HL-60 (cell line): ENCODE measurements around the gene CCDC38.

Experiments
- DNase-seq, 2 experiments: peaks; one replicate each; pipeline ENCODE4 v3.0.0-alpha.2; 2010 to 2020; ENCODE audit warnings: low read depth in 1 of 2, low spot score in 1 of 2
- H3K27ac ChIP-seq: fragments of 250-450 bp; sonication (Bioruptor Pico); replicated peaks from 2 replicates; pipeline ENCODE4 v1.5.1; 2020; ENCODE audit warnings: mild to moderate bottlenecking, moderate library complexity
- H3K27me3 ChIP-seq: fragments of 250-450 bp; sonication (Bioruptor Pico); 2 replicates; pipeline ENCODE4 v1.5.1; 2021; ENCODE audit warnings: mild to moderate bottlenecking, moderate library complexity; ENCODE audit not compliant: insufficient read depth, poor library complexity, severe bottlenecking
- H3K4me3 ChIP-seq: replicated peaks from 2 replicates; pipeline ENCODE4 v1.5.1; 2011; ENCODE audit warnings: mild to moderate bottlenecking, control low read depth, low read length; ENCODE audit not compliant: insufficient read depth
- CTCF ChIP-seq: IDR thresholded peaks from one replicate; pipeline ENCODE4 v1.5.1; 2011; ENCODE audit warnings: low read length, control low read depth, inconsistent platforms; ENCODE audit not compliant: insufficient read depth
- GABPA ChIP-seq: IDR thresholded peaks from 2 replicates; pipeline ENCODE4 v1.6.1; 2012; ENCODE audit warnings: low read depth
- POLR2AphosphoS5 ChIP-seq: IDR thresholded peaks from 2 replicates; pipeline ENCODE4 v1.6.1; 2012; ENCODE audit warnings: low read depth
- SPI1 ChIP-seq: IDR thresholded peaks from 2 replicates; pipeline ENCODE4 v1.6.1; 2012; ENCODE audit warnings: low read depth, mild to moderate bottlenecking, borderline replicate concordance
- TF ChIP-seq, protein P1 (sequence below): IDR thresholded peaks from 2 replicates; pipeline ENCODE4 v1.6.1; 2012; ENCODE audit warnings: low read depth; ENCODE audit not compliant: insufficient replicate concordance

The CCDC38 gene

GRCh38 chr12:95988506-95989275, 46.3 kb upstream of the CCDC38 start:
- Histone ChIP-seq H3K4me3 (no peak overlapping the region), H3K27ac (no peak overlapping the region), H3K27me3 (no peaks in the 10 kb centered on the region)
- TF ChIP-seq SPI1: no peak
- TF ChIP-seq, protein P1, sequence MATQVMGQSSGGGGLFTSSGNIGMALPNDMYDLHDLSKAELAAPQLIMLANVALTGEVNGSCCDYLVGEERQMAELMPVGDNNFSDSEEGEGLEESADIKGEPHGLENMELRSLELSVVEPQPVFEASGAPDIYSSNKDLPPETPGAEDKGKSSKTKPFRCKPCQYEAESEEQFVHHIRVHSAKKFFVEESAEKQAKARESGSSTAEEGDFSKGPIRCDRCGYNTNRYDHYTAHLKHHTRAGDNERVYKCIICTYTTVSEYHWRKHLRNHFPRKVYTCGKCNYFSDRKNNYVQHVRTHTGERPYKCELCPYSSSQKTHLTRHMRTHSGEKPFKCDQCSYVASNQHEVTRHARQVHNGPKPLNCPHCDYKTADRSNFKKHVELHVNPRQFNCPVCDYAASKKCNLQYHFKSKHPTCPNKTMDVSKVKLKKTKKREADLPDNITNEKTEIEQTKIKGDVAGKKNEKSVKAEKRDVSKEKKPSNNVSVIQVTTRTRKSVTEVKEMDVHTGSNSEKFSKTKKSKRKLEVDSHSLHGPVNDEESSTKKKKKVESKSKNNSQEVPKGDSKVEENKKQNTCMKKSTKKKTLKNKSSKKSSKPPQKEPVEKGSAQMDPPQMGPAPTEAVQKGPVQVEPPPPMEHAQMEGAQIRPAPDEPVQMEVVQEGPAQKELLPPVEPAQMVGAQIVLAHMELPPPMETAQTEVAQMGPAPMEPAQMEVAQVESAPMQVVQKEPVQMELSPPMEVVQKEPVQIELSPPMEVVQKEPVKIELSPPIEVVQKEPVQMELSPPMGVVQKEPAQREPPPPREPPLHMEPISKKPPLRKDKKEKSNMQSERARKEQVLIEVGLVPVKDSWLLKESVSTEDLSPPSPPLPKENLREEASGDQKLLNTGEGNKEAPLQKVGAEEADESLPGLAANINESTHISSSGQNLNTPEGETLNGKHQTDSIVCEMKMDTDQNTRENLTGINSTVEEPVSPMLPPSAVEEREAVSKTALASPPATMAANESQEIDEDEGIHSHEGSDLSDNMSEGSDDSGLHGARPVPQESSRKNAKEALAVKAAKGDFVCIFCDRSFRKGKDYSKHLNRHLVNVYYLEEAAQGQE: no peak
- DNase-seq: no peak

DNA sequence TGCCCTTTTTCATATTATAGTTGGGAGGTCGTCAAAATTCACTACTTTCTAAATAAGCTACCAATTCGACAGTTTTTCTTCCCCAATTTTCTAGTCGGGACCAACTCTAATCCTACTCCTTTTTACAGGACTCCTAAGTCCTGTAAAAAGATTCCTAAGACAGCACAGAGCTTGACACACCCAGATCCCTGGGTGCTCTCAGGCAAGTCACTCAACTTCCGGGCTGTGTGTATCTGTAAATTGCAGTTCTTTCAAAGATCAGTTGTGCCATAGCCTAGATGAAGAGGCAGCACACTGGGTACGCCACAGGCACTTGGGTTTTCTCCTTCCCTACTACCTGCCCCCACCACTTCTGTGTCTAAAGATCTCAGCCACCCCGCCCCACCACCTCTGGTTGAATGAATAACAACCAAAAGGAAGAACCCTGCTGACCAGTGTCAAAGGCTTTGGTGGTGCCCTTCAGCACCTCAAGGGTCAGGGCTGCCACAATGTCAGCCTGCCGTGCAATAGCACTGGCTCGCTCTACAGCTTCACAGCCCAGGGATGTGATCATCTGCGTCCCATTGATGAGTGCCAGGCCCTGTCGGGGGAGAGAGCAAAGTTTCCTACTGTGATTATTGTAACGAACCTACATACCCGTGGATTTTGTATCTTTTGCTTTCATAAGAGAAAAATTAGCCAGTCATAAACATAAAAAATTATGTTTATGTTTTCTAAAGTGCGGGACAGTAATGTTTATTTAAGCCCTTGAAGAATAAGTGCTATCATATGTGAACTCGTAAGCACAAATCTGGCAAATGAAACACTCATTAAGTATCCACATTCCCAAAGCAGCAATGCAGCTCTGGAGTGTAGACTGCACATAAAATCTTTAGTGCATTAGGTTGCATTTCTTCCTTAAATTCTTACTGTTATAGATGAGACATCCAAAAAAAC, 44.5 kb upstream of the CCDC38 start:
- Histone ChIP-seq H3K27me3 (no peaks in the 10 kb centered on the region), H3K4me3 (no peak overlapping the region), H3K27ac (no peak overlapping the region)
- DNase-seq: no peak
- TF ChIP-seq SPI1: no peak

DNA sequence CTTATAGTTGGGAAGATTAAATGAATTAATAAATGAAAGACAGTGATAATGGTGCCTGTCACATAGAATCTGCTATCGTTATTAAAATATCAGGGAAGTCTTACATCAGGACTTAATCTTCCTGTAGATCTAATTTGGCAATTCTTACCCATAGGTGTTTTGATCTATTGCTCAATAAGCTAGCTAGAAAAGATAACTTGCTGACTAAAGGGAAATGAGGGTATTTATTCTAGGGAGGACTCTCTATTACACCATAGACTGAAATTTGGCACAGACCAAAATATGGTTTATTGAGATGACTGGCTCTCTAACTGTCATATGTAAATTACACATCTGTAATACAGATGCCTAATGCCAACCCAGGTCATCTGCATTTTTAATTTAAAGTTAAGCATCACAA, 42.3 kb upstream of the CCDC38 start:
- DNase-seq: no peak
- no peaks in the 10 kb centered on the region for H3K27me3 ChIP-seq
- H3K27ac ChIP-seq: no peak overlapping the region
- TF ChIP-seq, protein P1: no peak
- TF ChIP-seq POLR2AphosphoS5: no peak
- TF ChIP-seq GABPA: no peak
- no peak for TF ChIP-seq SPI1
- no peak for TF ChIP-seq CTCF
- no peak overlapping the region for H3K4me3 ChIP-seq

- DNase-seq: no peak
- no peak overlapping the region for H3K4me3 ChIP-seq
- H3K27ac ChIP-seq: no peak overlapping the region
- TF ChIP-seq, protein P1: no peak
- TF ChIP-seq SPI1: no peak
- no peak for TF ChIP-seq POLR2AphosphoS5
- TF ChIP-seq GABPA: no peak
- no peak for TF ChIP-seq CTCF
- H3K27me3 ChIP-seq: no peaks in the 10 kb centered on the region
Measured at GRCh38 chr12:95982602-95983001, 40.2 kb upstream of the CCDC38 start.
